SU-DHL-6 (cell line): ENCODE measurements around the gene SH3BGR.

Experiments used
- CTCF ChIP-seq: fragments of 200-600 bp; sonication (generic); IDR thresholded peaks from one replicate; pipeline ENCODE4 v1.5.1; 2017; ENCODE audit warnings: antibody characterized with exemption, mild to moderate bottlenecking, low read length, moderate library complexity; ENCODE audit not compliant: insufficient read depth, poor library complexity, severe bottlenecking
- EZH2phosphoT487 ChIP-seq: fragments of 200-600 bp; sonication (generic), shearing (Covaris generic); conservative IDR thresholded peaks from 2 replicates; pipeline ENCODE4 v1.6.1; 2018; ENCODE audit warnings: mild to moderate bottlenecking, antibody characterized with exemption, low read length, moderate library complexity, mixed read lengths

DNA sequence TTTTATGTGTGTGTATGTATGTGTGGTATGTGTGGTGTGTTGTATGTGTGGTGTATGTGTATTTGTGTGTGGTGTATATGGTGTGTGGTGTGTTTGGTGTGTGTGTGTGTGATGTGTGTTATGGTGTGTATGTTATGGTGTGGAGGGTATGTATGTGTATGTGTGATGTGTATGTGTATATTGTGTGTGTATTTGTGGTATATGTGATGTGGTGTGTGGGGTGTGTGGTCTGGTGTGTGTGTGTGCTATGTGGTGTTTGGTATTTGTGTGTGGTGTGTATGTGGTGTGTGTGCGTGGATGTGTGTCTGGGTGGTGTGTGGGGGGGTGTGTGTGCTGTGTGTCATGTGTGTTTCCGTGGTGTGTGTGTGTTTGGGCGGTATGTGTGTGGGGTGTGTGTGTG, 59.3 kb downstream of the SH3BGR start:
- TF ChIP-seq CTCF (no peak), EZH2phosphoT487 (no peak)
